ENCODE data around the gene ZFP37.

DNA sequence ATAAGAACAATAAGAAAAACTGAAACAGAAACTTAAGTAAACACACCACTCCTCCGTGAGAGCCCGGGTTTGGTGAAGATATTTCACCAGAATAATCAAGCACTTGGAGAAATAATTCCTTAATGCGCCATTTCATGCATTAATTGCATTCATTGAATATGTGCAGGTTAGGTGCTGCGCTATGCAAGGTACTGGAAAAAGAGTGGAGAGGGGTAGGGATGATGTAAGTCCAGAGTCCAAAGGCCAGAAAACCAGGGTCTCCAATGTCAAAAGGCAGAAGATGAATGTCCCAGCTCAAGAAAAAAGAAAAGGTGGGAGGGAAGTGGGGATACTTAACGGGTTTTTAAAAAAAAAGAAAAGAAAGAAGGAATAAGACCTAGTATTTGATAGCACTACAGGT, 669 bp upstream of the ZFP37 start:
- TF ChIP-seq EZH2 (IDR thresholded peaks at IDR 0.05; ENCODE audit: insufficient read depth, poor library complexity, severe bottlenecking), result no peak
- TF ChIP-seq EZH2phosphoT487 (IDR thresholded peaks at IDR 0.05; ENCODE audit: insufficient read depth, low read depth), result no peak

All from GM23248 (cell line).